Astrocyte (in vitro differentiated cells and primary cell): ENCODE data around the gene AOC1.

Source experiments
- EZH2 ChIP-seq: IDR thresholded peaks from 2 replicates; pipeline ENCODE4 v1.6.1; 2012; ENCODE audit warnings: mild to moderate bottlenecking, low read length, inconsistent platforms; ENCODE audit not compliant: insufficient read depth
- TF ChIP-seq, protein P1 (sequence below): IDR thresholded peaks from 2 replicates; pipeline ENCODE4 v1.5.1; 2011; ENCODE audit warnings: low read depth, mild to moderate bottlenecking, inconsistent platforms, low read length, moderate library complexity; ENCODE audit not compliant: insufficient read depth

GRCh38 chr7:150897502-150898474 is 45.5 kb downstream of the AOC1 start:
- TF ChIP-seq, protein P1, sequence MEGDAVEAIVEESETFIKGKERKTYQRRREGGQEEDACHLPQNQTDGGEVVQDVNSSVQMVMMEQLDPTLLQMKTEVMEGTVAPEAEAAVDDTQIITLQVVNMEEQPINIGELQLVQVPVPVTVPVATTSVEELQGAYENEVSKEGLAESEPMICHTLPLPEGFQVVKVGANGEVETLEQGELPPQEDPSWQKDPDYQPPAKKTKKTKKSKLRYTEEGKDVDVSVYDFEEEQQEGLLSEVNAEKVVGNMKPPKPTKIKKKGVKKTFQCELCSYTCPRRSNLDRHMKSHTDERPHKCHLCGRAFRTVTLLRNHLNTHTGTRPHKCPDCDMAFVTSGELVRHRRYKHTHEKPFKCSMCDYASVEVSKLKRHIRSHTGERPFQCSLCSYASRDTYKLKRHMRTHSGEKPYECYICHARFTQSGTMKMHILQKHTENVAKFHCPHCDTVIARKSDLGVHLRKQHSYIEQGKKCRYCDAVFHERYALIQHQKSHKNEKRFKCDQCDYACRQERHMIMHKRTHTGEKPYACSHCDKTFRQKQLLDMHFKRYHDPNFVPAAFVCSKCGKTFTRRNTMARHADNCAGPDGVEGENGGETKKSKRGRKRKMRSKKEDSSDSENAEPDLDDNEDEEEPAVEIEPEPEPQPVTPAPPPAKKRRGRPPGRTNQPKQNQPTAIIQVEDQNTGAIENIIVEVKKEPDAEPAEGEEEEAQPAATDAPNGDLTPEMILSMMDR = no peak
- TF ChIP-seq EZH2 = no peak
